HEK293 (cell line): ENCODE data around the gene IVD.

Experiments used
- CTCF ChIA-PET: fragments of 350-600 bp; formaldehyde crosslinking; extraction: SDS; loops from one replicate; lab custom pipeline; 2021; ENCODE audit warnings: antibody characterized with exemption; lab: Yijun Ruan, JAX
- POLR2A ChIA-PET: fragments of 300-600 bp; formaldehyde crosslinking; extraction: SDS; loops from one replicate; lab custom pipeline; 2020; ENCODE audit warnings: antibody characterized with exemption, inconsistent platforms; lab: Yijun Ruan, JAX
- H3K27ac ChIP-seq: fragments of 200-500 bp; sonication (Bioruptor generic); 2 replicates; pipeline ENCODE4 v1.5.1; 2014; ENCODE audit warnings: low read depth, low read length, control low read depth, inconsistent platforms; ENCODE audit errors: extremely low read depth
- H3K36me3 ChIP-seq, 2 experiments: fragments of 200-500 bp in 1 of 2; sonication (Bioruptor generic) in 1 of 2; 1 replicate in 1 of 2; 2 replicates in 1 of 2; pipeline ENCODE4 v1.5.1; 2014 to 2017; ENCODE audit warnings: inconsistent platforms in 2 of 2, low read length in 2 of 2; ENCODE audit not compliant: control insufficient read depth in 2 of 2, insufficient read depth in 1 of 2
- H3K4me1 ChIP-seq: fragments of 200-500 bp; sonication (Bioruptor generic); 2 replicates; pipeline ENCODE4 v1.5.1; 2014; ENCODE audit warnings: mild to moderate bottlenecking, low read length, inconsistent platforms; ENCODE audit not compliant: control insufficient read depth, insufficient read depth
- H3K4me3 ChIP-seq: 2 replicates; pipeline ENCODE4 v1.5.1; 2011; ENCODE audit warnings: low read depth, mild to moderate bottlenecking, control low read depth, low read length, moderate library complexity
- H3K9me3 ChIP-seq: fragments of 200-500 bp; sonication (Bioruptor generic); 2 replicates; pipeline ENCODE4 v1.5.1; 2014; ENCODE audit warnings: low read depth, low read length, inconsistent platforms; ENCODE audit not compliant: control insufficient read depth, insufficient read depth
- AEBP2 ChIP-seq: fragments of 450-650 bp; formaldehyde crosslinking; IDR thresholded peaks from 2 replicates; pipeline ENCODE4 v1.5.1; 2016; ENCODE audit warnings: missing biosample characterization, missing genetic modification characterization, borderline replicate concordance
- EGR2 ChIP-seq: fragments of 450-650 bp; formaldehyde crosslinking; IDR thresholded peaks from 2 replicates; pipeline ENCODE4 v1.5.1; 2016; ENCODE audit warnings: low read depth, missing biosample characterization, missing genetic modification characterization
- ELK4 ChIP-seq: IDR thresholded peaks from 2 replicates; pipeline ENCODE4 v1.6.1; 2011; ENCODE audit warnings: mild to moderate bottlenecking, low read depth, low read length, borderline replicate concordance
- GFI1B ChIP-seq: fragments of 450-650 bp; formaldehyde crosslinking; IDR thresholded peaks from 2 replicates; pipeline ENCODE4 v1.5.1; 2016; ENCODE audit warnings: missing biosample characterization, missing genetic modification characterization
- GLI2 ChIP-seq: fragments of 450-650 bp; formaldehyde crosslinking; IDR thresholded peaks from 2 replicates; pipeline ENCODE4; 2017; ENCODE audit warnings: missing biosample characterization, missing genetic modification characterization, low read depth, borderline replicate concordance
- GLIS1 ChIP-seq: fragments of 450-650 bp; formaldehyde crosslinking; IDR thresholded peaks from 2 replicates; pipeline ENCODE4 v1.5.1; 2016; ENCODE audit warnings: missing biosample characterization, missing genetic modification characterization
- IKZF3 ChIP-seq: fragments of 450-650 bp; IDR thresholded peaks from 2 replicates; pipeline ENCODE4 v1.5.0; 2018; ENCODE audit warnings: missing biosample characterization, mild to moderate bottlenecking, missing genetic modification characterization, moderate library complexity
- KLF16 ChIP-seq: fragments of 450-650 bp; formaldehyde crosslinking; IDR thresholded peaks from 2 replicates; pipeline ENCODE4 v1.5.1; 2017; ENCODE audit warnings: missing biosample characterization, missing genetic modification characterization
- KLF17 ChIP-seq: fragments of 450-650 bp; formaldehyde crosslinking; IDR thresholded peaks from 2 replicates; pipeline ENCODE4 v1.5.1; 2016; ENCODE audit warnings: missing biosample characterization, missing genetic modification characterization
- OSR2 ChIP-seq: fragments of 450-650 bp; formaldehyde crosslinking; IDR thresholded peaks from 2 replicates; pipeline ENCODE4 v1.5.1; 2016; ENCODE audit warnings: missing biosample characterization, missing genetic modification characterization
- TCF7L2 ChIP-seq: IDR thresholded peaks from 2 replicates; pipeline ENCODE4 v1.6.1; 2011; ENCODE audit warnings: low read depth, mild to moderate bottlenecking, inconsistent platforms, low read length, moderate library complexity, borderline replicate concordance
- TRIM28 ChIP-seq: IDR thresholded peaks from 2 replicates; pipeline ENCODE4 v1.6.1; 2011; ENCODE audit warnings: low read length, control low read depth, borderline replicate concordance
- YY1 ChIP-seq: fragments of 450-650 bp; formaldehyde crosslinking; IDR thresholded peaks from 2 replicates; pipeline ENCODE4 v1.5.1; 2018; ENCODE audit warnings: missing biosample characterization, missing genetic modification characterization
- YY2 ChIP-seq: fragments of 450-650 bp; formaldehyde crosslinking; IDR thresholded peaks from 2 replicates; pipeline ENCODE4 v1.5.1; 2016; ENCODE audit warnings: missing biosample characterization, missing genetic modification characterization
- ZBTB11 ChIP-seq: fragments of 450-650 bp; formaldehyde crosslinking; conservative IDR thresholded peaks from 2 replicates; pipeline ENCODE4 v1.5.1; 2016; ENCODE audit warnings: low read depth, missing biosample characterization, missing genetic modification characterization
- ZBTB48 ChIP-seq: fragments of 450-650 bp; formaldehyde crosslinking; IDR thresholded peaks from 2 replicates; pipeline ENCODE4 v1.5.1; 2016; ENCODE audit warnings: missing biosample characterization, missing genetic modification characterization
- ZBTB7A ChIP-seq: fragments of 450-650 bp; formaldehyde crosslinking; IDR thresholded peaks from 2 replicates; pipeline ENCODE4 v1.5.1; 2016; ENCODE audit warnings: low read depth, missing biosample characterization, missing genetic modification characterization
- ZNF133 ChIP-seq: fragments of 450-650 bp; formaldehyde crosslinking; IDR thresholded peaks from 2 replicates; pipeline ENCODE4 v1.5.1; 2016; ENCODE audit warnings: missing biosample characterization, missing genetic modification characterization
- ZNF138 ChIP-seq: fragments of 450-650 bp; formaldehyde crosslinking; IDR thresholded peaks from 2 replicates; pipeline ENCODE4 v1.5.1; 2016; ENCODE audit warnings: missing biosample characterization, missing genetic modification characterization, borderline replicate concordance
- ZNF18 ChIP-seq: fragments of 450-650 bp; formaldehyde crosslinking; IDR thresholded peaks from 2 replicates; pipeline ENCODE4 v1.5.1; 2016; ENCODE audit warnings: missing biosample characterization, missing genetic modification characterization
- ZNF24 ChIP-seq: fragments of 450-650 bp; formaldehyde crosslinking; IDR thresholded peaks from 2 replicates; pipeline ENCODE4 v1.5.1; 2016; ENCODE audit warnings: missing biosample characterization, missing genetic modification characterization
- ZNF433 ChIP-seq: fragments of 450-650 bp; formaldehyde crosslinking; IDR thresholded peaks from 2 replicates; pipeline ENCODE4 v1.5.1; 2016; ENCODE audit warnings: missing biosample characterization, missing genetic modification characterization, low read depth
- ZNF510 ChIP-seq: fragments of 450-650 bp; formaldehyde crosslinking; IDR thresholded peaks from 2 replicates; pipeline ENCODE4 v1.5.1; 2018; ENCODE audit warnings: mild to moderate bottlenecking, missing genetic modification characterization, missing biosample characterization; ENCODE audit not compliant: insufficient replicate concordance
- ZNF529 ChIP-seq: fragments of 450-650 bp; formaldehyde crosslinking; IDR thresholded peaks from 2 replicates; pipeline ENCODE4 v1.5.1; 2017; ENCODE audit warnings: missing genetic modification characterization, missing biosample characterization; ENCODE audit not compliant: insufficient replicate concordance
- ZNF549 ChIP-seq: fragments of 450-650 bp; IDR thresholded peaks from 2 replicates; pipeline ENCODE4 v1.5.1; 2018; ENCODE audit warnings: missing biosample characterization, missing genetic modification characterization, mild to moderate bottlenecking, inconsistent platforms, moderate library complexity
- ZNF571 ChIP-seq: fragments of 450-650 bp; formaldehyde crosslinking; IDR thresholded peaks from 2 replicates; pipeline ENCODE4 v1.5.0; 2017; ENCODE audit warnings: missing biosample characterization, missing genetic modification characterization
- ZNF600 ChIP-seq: fragments of 450-650 bp; formaldehyde crosslinking; IDR thresholded peaks from 2 replicates; pipeline ENCODE4 v1.5.1; 2016; ENCODE audit warnings: missing biosample characterization, missing genetic modification characterization
- ZNF629 ChIP-seq: fragments of 450-650 bp; formaldehyde crosslinking; IDR thresholded peaks from 2 replicates; pipeline ENCODE4 v1.5.1; 2017; ENCODE audit warnings: missing biosample characterization, missing genetic modification characterization
- ZNF777 ChIP-seq: fragments of 450-650 bp; formaldehyde crosslinking; IDR thresholded peaks from 2 replicates; pipeline ENCODE4 v1.5.1; 2017; ENCODE audit warnings: missing biosample characterization, missing genetic modification characterization, borderline replicate concordance

IVD gene

GRCh38 chr15:40382580-40383456, 22.8 kb upstream of the IVD start, which contains the start of gene KNSTRN:
Gene KNSTRN, plus strand, starts transcription at chr15:40382721. Its CDS starts 115 bp downstream, at chr15:40382836.
- POLR2A ChIA-PET: interaction anchor here (0.6 to 1.6 kb wide), 6 partner anchors 11 to 60 kb away, joined by 3 to 11 read pairs (median 4); partner anchors contain the start of gene IVD
- CTCF ChIA-PET: interaction anchor here (0.6 to 2.1 kb wide), 5 partner anchors 11 to 439 kb away, joined by 3 to 8 read pairs (median 3); no protein-coding TSS in a partner anchor
- Histone ChIP-seq H3K4me3 (peak within 1 kb of the TSS; percentile 92), H3K36me3 (peaks cover 3 to 32% of the 10 kb centered on the region in 2 experiments; a peak in 2 of 3 replicates), H3K4me1 (no peaks in the 10 kb centered on the region), H3K27ac (peak within 1 kb of the TSS; percentile 63; the same call in 1 of the 2 replicates), H3K9me3 (no peaks in the 10 kb centered on the region)
- TF ChIP-seq TCF7L2 (peak; percentile 60; the same call in 1 of the 2 replicates), ZNF24 (tag by site-specific recombination) (no peak), ZNF18 (tag by site-specific recombination) (no peak), ZBTB48 (tag by site-specific recombination) (peak; percentile 70), ZNF549 (no peak), AEBP2 (tag by site-specific recombination) (no peak), ZNF600 (no peak), GLIS1 (tag by site-specific recombination) (no peak), ELK4 (no peak), EGR2 (tag by site-specific recombination) (0 out of 2 replicates have a peak, but pooled peaks have one; percentile 12), TRIM28 (0 out of 2 replicates have a peak, but pooled peaks have one; percentile 18), ZNF629 (no peak), YY2 (tag by site-specific recombination) (peak; percentile 98), ZNF133 (no peak), GFI1B (no peak), ZNF777 (no peak), ZBTB11 (tag by site-specific recombination) (peak; percentile 98), KLF17 (tag by site-specific recombination) (0 out of 2 replicates have a peak, but pooled peaks have one; percentile 42), ZNF433 (tag by site-specific recombination) (no peak), GLI2 (no peak), ZNF529 (no peak), ZNF571 (tag by site-specific recombination) (no peak), IKZF3 (tag by site-specific recombination) (no peak), ZNF138 (tag by site-specific recombination) (no peak), ZNF510 (tag by site-specific recombination) (no peak), OSR2 (tag by site-specific recombination) (no peak), KLF16 (tag by site-specific recombination) (peak; percentile 53; the same call in 1 of the 2 replicates), YY1 (tag by site-specific recombination) (peak; percentile 94), ZBTB7A (tag by site-specific recombination) (no peak)
